CD4-positive, alpha-beta T cell treated with Interferon gamma for 1 hour (primary cell): ENCODE measurements around the gene SLC38A4.

Experiments
- DNase-seq: peaks from one replicate; pipeline ENCODE4 v3.0.0-alpha.2; 2020

SLC38A4 gene

GRCh38 chr12:46814143-46814542, 11.7 kb downstream of the SLC38A4 start:
- no peak for DNase-seq

GRCh38 chr12:46811185-46811584, 14.6 kb downstream of the SLC38A4 start:
- DNase-seq: no peak

- DNase-seq: no peak
These were observed 16.7 kb downstream of the SLC38A4 start for GRCh38 chr12:46808955-46809697.

- no peak for DNase-seq
These were observed 17.5 kb downstream of the SLC38A4 start for GRCh38 chr12:46808317-46808716.

- DNase-seq: no peak
These were observed 21.7 kb downstream of the SLC38A4 start for GRCh38 chr12:46804054-46804453.

GRCh38 chr12:46803517-46803916, 22.3 kb downstream of the SLC38A4 start:
- DNase-seq: no peak

- DNase-seq: no peak
These were observed 24.5 kb downstream of the SLC38A4 start for GRCh38 chr12:46801293-46801692.

GRCh38 chr12:46800160-46800559, 25.6 kb downstream of the SLC38A4 start:
- no peak for DNase-seq

GRCh38 chr12:46798648-46799047, 27.1 kb downstream of the SLC38A4 start:
- no peak for DNase-seq

- no peak for DNase-seq
These were observed 27.7 kb downstream of the SLC38A4 start for GRCh38 chr12:46798056-46798455.

- DNase-seq: no peak
These were observed 29.8 kb downstream of the SLC38A4 start for GRCh38 chr12:46795988-46796387.

- no peak for DNase-seq
These were observed 31.1 kb downstream of the SLC38A4 start for GRCh38 chr12:46794593-46795190.

GRCh38 chr12:46792925-46793324, 32.9 kb downstream of the SLC38A4 start:
- no peak for DNase-seq

GRCh38 chr12:46790066-46790465, 35.7 kb downstream of the SLC38A4 start:
- no peak for DNase-seq

- DNase-seq: no peak
These were observed 37.5 kb downstream of the SLC38A4 start for GRCh38 chr12:46788072-46788887.

- no peak for DNase-seq
These were observed 38.2 kb downstream of the SLC38A4 start for GRCh38 chr12:46787496-46788055.

- no peak for DNase-seq
These were observed 39.0 kb downstream of the SLC38A4 start for GRCh38 chr12:46786774-46787173.

GRCh38 chr12:46785382-46785781, 40.4 kb downstream of the SLC38A4 start:
- no peak for DNase-seq

GRCh38 chr12:46783871-46784270, 41.9 kb downstream of the SLC38A4 start:
- DNase-seq: no peak

GRCh38 chr12:46779879-46780278, 45.9 kb downstream of the SLC38A4 start:
- no peak for DNase-seq

GRCh38 chr12:46779063-46779462, 46.7 kb downstream of the SLC38A4 start:
- no peak for DNase-seq

GRCh38 chr12:46778415-46778814, 47.4 kb downstream of the SLC38A4 start:
- no peak for DNase-seq

- no peak for DNase-seq
These were observed 48.2 kb downstream of the SLC38A4 start for GRCh38 chr12:46777587-46777986.

- no peak for DNase-seq
These were observed 50.0 kb downstream of the SLC38A4 start for GRCh38 chr12:46775796-46776195.
